Prostate gland (tissue), 2 donors: ENCODE measurements around the gene VRK3. TPM values are rescaled to one million over a fixed set of nuclear protein-coding genes. Genes with fewer than 3 reads are reported as not detected.

Experiments
- DNase-seq: peaks from one replicate; pipeline ENCODE4 v3.0.0-alpha.2; 2019; ENCODE audit warnings: low spot score
- H3K27ac ChIP-seq, 2 donors: fragments of 200-600 bp; sonication (generic); 2 replicates each; pipeline ENCODE4 v1.5.1; 2017 to 2019
- H3K27me3 ChIP-seq: fragments of 200-600 bp; sonication (generic); replicated peaks from 2 replicates; pipeline ENCODE4 v1.5.1; 2019; ENCODE audit not compliant: insufficient read depth
- H3K36me3 ChIP-seq, 2 donors: fragments of 200-600 bp; sonication (generic); 1 replicate in 1 of 2; 2 replicates in 1 of 2; pipeline versions ENCODE4 v1.5.1 to v1.8.1; 2017 to 2019
- H3K4me1 ChIP-seq: fragments of 200-600 bp; sonication (generic); replicated peaks from 2 replicates; pipeline ENCODE4 v1.5.1; 2019
- H3K4me3 ChIP-seq, 2 donors: fragments of 200-600 bp; sonication (generic); 2 replicates each; pipeline ENCODE4 v1.5.1; 2017 to 2019
- H3K9me3 ChIP-seq: fragments of 200-600 bp; sonication (generic); 2 replicates; pipeline ENCODE4 v1.5.1; 2017
- CTCF ChIP-seq, 4 experiments: fragments of 200-600 bp in 2 of 4; fragments of 450-650 bp in 2 of 4; sonication (generic) in 2 of 4; IDR thresholded peaks; 1 replicate in 3 of 4; 2 replicates in 1 of 4; pipeline ENCODE4 v1.5.1; 2016 to 2019; ENCODE audit warnings: antibody characterized with exemption in 4 of 4, mild to moderate bottlenecking in 2 of 4, moderate library complexity in 2 of 4
- POLR2A ChIP-seq: fragments of 450-650 bp; IDR thresholded peaks from one replicate; pipeline ENCODE4 v1.6.1; 2016; ENCODE audit warnings: antibody characterized with exemption, mild to moderate bottlenecking
- POLR2AphosphoS5 ChIP-seq: sonication (generic); formaldehyde crosslinking; IDR thresholded peaks from one replicate; pipeline ENCODE4 v1.6.1; 2017; ENCODE audit warnings: antibody characterized with exemption
- WGBS: methylation state at CpG from one replicate; pipeline ENCODE4 v1.1.5; 2018; 5-methylcytosine and 5-hydroxymethylcytosine counted together
- intact Hi-C: fragments of 100-400 bp; cut with DNase I; formaldehyde crosslinking; loops from one replicate; pipeline ENCODE4 v1.14.2; 2022
- total RNA-seq, 2 donors: library from RNA; depleted of rRNA; stranded (reverse); fragments of >200 nt; gene quantifications; one replicate each; pipeline ENCODE4 v1.1.0, GENCODE V29; 2016

The VRK3 gene
- total RNA-seq, 2 donors from 2014 or later = 47.8 to 76.5 TPM

GRCh38 chr19:50007170-50007569, 18.0 kb downstream of the VRK3 start:
- Histone ChIP-seq H3K4me3 (no peak overlapping the region), H3K9me3 (no peaks in the 10 kb centered on the region), H3K4me1 (no peaks in the 10 kb centered on the region), H3K27me3 (no peaks in the 10 kb centered on the region), H3K36me3 (peaks cover 4 to 10% of the 10 kb centered on the region in 2 donors), H3K27ac (no peak overlapping the region)
- no peak for DNase-seq
- no peak for TF ChIP-seq CTCF (IDR thresholded peaks at IDR 0.05)
- TF ChIP-seq POLR2AphosphoS5 = no peak
- TF ChIP-seq POLR2A = no peak
- WGBS = 96% methylated on average over 10 of the region's 10 CpGs
- intact Hi-C loops = no loop called here

GRCh38 chr19:50005428-50005827, 19.7 kb downstream of the VRK3 start:
- Histone ChIP-seq H3K27ac (no peak overlapping the region), H3K27me3 (no peaks in the 10 kb centered on the region), H3K4me3 (no peak overlapping the region), H3K9me3 (no peaks in the 10 kb centered on the region), H3K4me1 (no peaks in the 10 kb centered on the region), H3K36me3 (peaks cover 9 to 11% of the 10 kb centered on the region in 2 donors)
- intact Hi-C loops = no loop called here
- TF ChIP-seq POLR2A (no peak), POLR2AphosphoS5 (no peak), CTCF (IDR thresholded peaks at IDR 0.05) (no peak)
- 94% methylated on average over 12 of the region's 12 CpGs for WGBS
- DNase-seq = no peak

- TF ChIP-seq CTCF (IDR thresholded peaks at IDR 0.05) = no peak
- TF ChIP-seq POLR2AphosphoS5 = no peak
- no peak for TF ChIP-seq POLR2A
- H3K27me3 ChIP-seq = no peaks in the 10 kb centered on the region
- H3K36me3 ChIP-seq = peaks cover 16 to 23% of the 10 kb centered on the region in 2 donors
- H3K9me3 ChIP-seq = no peaks in the 10 kb centered on the region
- DNase-seq = no peak
- H3K4me1 ChIP-seq = no peaks in the 10 kb centered on the region
- intact Hi-C loops = no loop called here
- WGBS = 76% methylated on average over 11 of the region's 11 CpGs
- no peak overlapping the region for H3K4me3 ChIP-seq
- peak overlapping the region; percentile 41 for H3K27ac ChIP-seq
These were observed 21.3 kb downstream of the VRK3 start for GRCh38 chr19:50003810-50004419.

GRCh38 chr19:50003254-50003788, 21.9 kb downstream of the VRK3 start:
- Histone ChIP-seq H3K27ac (no peak overlapping the region), H3K4me3 (no peak overlapping the region), H3K9me3 (no peaks in the 10 kb centered on the region), H3K4me1 (no peaks in the 10 kb centered on the region), H3K36me3 (peaks cover 16 to 23% of the 10 kb centered on the region in 2 donors), H3K27me3 (no peaks in the 10 kb centered on the region)
- intact Hi-C loops = no loop called here
- DNase-seq = no peak
- 87% methylated on average over 17 of the region's 17 CpGs for WGBS
- no peak for TF ChIP-seq POLR2A

GRCh38 chr19:50002386-50002960, 22.7 kb downstream of the VRK3 start:
- no peak overlapping the region for H3K27ac ChIP-seq
- 85% methylated on average over 6 of the region's 6 CpGs for WGBS
- no peak overlapping the region for H3K4me3 ChIP-seq
- intact Hi-C loops = no loop called here
- H3K27me3 ChIP-seq = no peaks in the 10 kb centered on the region
- H3K4me1 ChIP-seq = no peaks in the 10 kb centered on the region
- TF ChIP-seq CTCF (IDR thresholded peaks at IDR 0.05) (no peak), POLR2A (no peak), POLR2AphosphoS5 (no peak)
- H3K36me3 ChIP-seq = peaks cover 14 to 22% of the 10 kb centered on the region in 2 donors
- H3K9me3 ChIP-seq = no peaks in the 10 kb centered on the region
- no peak for DNase-seq
